KMS-11 (cell line): ENCODE data around the gene BLCAP.
A peak's percentile ranks its signal among the peaks of the same experiment; 100 is the strongest.

Experiments used
- H2AFZ ChIP-seq: fragments of 200-600 bp; sonication (generic); 2 replicates; pipeline ENCODE4 v1.6.1; 2016; ENCODE audit warnings: antibody characterized with exemption, mixed run types, low read depth
- H3K27ac ChIP-seq: fragments of 200-600 bp; sonication (generic); 2 replicates; pipeline ENCODE4 v1.6.1; 2016; ENCODE audit warnings: mild to moderate bottlenecking, mixed run types
- H3K27me3 ChIP-seq: fragments of 200-600 bp; sonication (generic); 2 replicates; pipeline ENCODE4 v1.6.1; 2017; ENCODE audit warnings: mild to moderate bottlenecking, low read depth, mixed run types, moderate library complexity; ENCODE audit not compliant: insufficient read depth
- H3K36me3 ChIP-seq: fragments of 200-600 bp; sonication (generic); 2 replicates; pipeline ENCODE4 v1.6.1; 2017; ENCODE audit warnings: mild to moderate bottlenecking, mixed run types; ENCODE audit not compliant: insufficient read depth
- H3K4me1 ChIP-seq: fragments of 200-600 bp; sonication (generic); 2 replicates; pipeline ENCODE4 v1.6.1; 2016; ENCODE audit warnings: mild to moderate bottlenecking, low read depth, mixed run types; ENCODE audit not compliant: poor library complexity, severe bottlenecking
- H3K4me2 ChIP-seq: fragments of 200-600 bp; sonication (generic); 2 replicates; pipeline ENCODE4 v1.7.0; 2016; ENCODE audit warnings: mild to moderate bottlenecking, mixed run types
- H3K4me3 ChIP-seq: fragments of 200-600 bp; sonication (generic); IDR thresholded peaks from 2 replicates; pipeline ENCODE4 v1.6.1; 2017; ENCODE audit warnings: low read depth, low read length, mixed read lengths; ENCODE audit not compliant: insufficient read depth
- H3K79me2 ChIP-seq: fragments of 200-600 bp; sonication (generic); 2 replicates; pipeline ENCODE4 v1.6.1; 2016; ENCODE audit warnings: low read depth, mixed run types; ENCODE audit not compliant: insufficient read depth
- H3K9ac ChIP-seq: fragments of 200-600 bp; sonication (generic); 2 replicates; pipeline ENCODE4 v1.6.1; 2016; ENCODE audit warnings: mild to moderate bottlenecking, mixed run types
- H4K20me1 ChIP-seq: fragments of 200-600 bp; sonication (generic); 2 replicates; pipeline ENCODE4 v1.6.1; 2016; ENCODE audit warnings: mild to moderate bottlenecking, mixed run types; ENCODE audit not compliant: insufficient read depth
- CTCF ChIP-seq: fragments of 200-600 bp; sonication (generic); conservative IDR thresholded peaks from 2 replicates; pipeline ENCODE4 v1.6.1; 2017; ENCODE audit warnings: low read depth, mild to moderate bottlenecking, antibody characterized with exemption, low read length, moderate library complexity, mixed read lengths

The BLCAP gene

GRCh38 chr20:37535443-37536132 is 7.9 kb upstream of the BLCAP start:
- Histone ChIP-seq H3K4me2 (no peak overlapping the region), H3K4me3 (no peak overlapping the region)

GRCh38 chr20:37534401-37535157 is 6.9 kb upstream of the BLCAP start:
- Histone ChIP-seq H3K27me3 (no peaks in the 10 kb centered on the region), H3K4me2 (peak overlapping the region; percentile 62), H3K79me2 (no peaks in the 10 kb centered on the region), H3K27ac (0 out of 2 replicates have a peak overlapping the region, but pooled peaks have one; percentile 18), H3K9ac (no peak overlapping the region), H3K4me1 (peaks cover 17% of the 10 kb centered on the region), H2AFZ (peak overlapping the region; percentile 61), H3K4me3 (no peak overlapping the region), H4K20me1 (no peaks in the 10 kb centered on the region), H3K36me3 (no peaks in the 10 kb centered on the region)
- peak; percentile 94 for TF ChIP-seq CTCF

More at GRCh38 chr20:37535443-37536132, 7.9 kb upstream of the BLCAP start:
- Histone ChIP-seq H3K4me1 (peaks cover 17% of the 10 kb centered on the region), H3K27ac (no peak overlapping the region), H2AFZ (no peak overlapping the region), H3K36me3 (no peaks in the 10 kb centered on the region), H3K9ac (no peak overlapping the region), H3K79me2 (no peaks in the 10 kb centered on the region), H3K27me3 (no peaks in the 10 kb centered on the region), H4K20me1 (no peaks in the 10 kb centered on the region)
- TF ChIP-seq CTCF, result no peak

- Histone ChIP-seq H3K27me3 (no peaks in the 10 kb centered on the region), H3K27ac (no peak overlapping the region), H3K4me1 (peaks cover 24% of the 10 kb centered on the region), H3K36me3 (no peaks in the 10 kb centered on the region), H3K79me2 (no peaks in the 10 kb centered on the region), H2AFZ (no peak overlapping the region), H3K9ac (no peak overlapping the region), H3K4me2 (no peak overlapping the region), H4K20me1 (no peaks in the 10 kb centered on the region), H3K4me3 (no peak overlapping the region)
- TF ChIP-seq CTCF, result no peak
These were observed 5.6 kb upstream of the BLCAP start for GRCh38 chr20:37533154-37533715.

- no peaks in the 10 kb centered on the region for H4K20me1 ChIP-seq
- no peaks in the 10 kb centered on the region for H3K27me3 ChIP-seq
- no peak overlapping the region for H3K4me3 ChIP-seq
- no peak overlapping the region for H2AFZ ChIP-seq
- no peak overlapping the region for H3K9ac ChIP-seq
- no peak for TF ChIP-seq CTCF
- no peak overlapping the region for H3K4me2 ChIP-seq
- peaks cover 25% of the 10 kb centered on the region for H3K4me1 ChIP-seq
- no peak overlapping the region for H3K27ac ChIP-seq
- H3K36me3 ChIP-seq, result no peaks in the 10 kb centered on the region
- peaks cover 8% of the 10 kb centered on the region for H3K79me2 ChIP-seq
These were observed 4.2 kb upstream of the BLCAP start for GRCh38 chr20:37531856-37532255.
